ENCODE measurements around the gene HNRNPA3.
"Not testable (repeated sequence)": the region's sequence is repeated elsewhere in the genome, so short reads cannot be mapped to it uniquely, and the experiment has no call there.

HNRNPA3 gene

DNA sequence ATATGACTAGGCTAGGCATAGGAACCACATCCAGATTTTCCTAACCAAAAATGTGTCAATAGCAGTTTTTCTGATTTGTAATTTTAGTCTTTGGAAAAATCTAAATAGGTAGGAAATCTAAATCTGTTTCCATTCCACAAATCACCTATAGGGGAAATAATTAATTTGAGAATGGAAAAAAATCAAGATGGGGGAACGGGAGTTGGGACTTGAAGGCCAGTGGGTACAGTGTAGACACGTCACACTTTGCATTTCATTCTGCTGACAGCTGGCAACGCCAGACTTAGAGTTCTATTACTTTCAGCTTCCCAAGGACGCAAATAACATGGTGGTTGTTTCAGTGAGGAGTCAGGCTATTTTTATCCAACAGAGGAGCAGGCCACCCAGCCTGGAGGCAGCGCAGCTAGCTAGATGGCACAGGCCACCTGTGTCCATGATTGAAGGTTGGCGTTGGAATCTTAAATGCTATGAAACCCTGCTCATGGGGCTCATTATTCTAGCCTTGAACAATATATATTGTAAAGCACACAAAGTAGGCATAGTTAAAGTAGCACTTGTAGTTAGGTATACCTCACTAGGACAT, 23.4 kb downstream of the HNRNPA3 start:
- DNase-seq, result no peak

DNA sequence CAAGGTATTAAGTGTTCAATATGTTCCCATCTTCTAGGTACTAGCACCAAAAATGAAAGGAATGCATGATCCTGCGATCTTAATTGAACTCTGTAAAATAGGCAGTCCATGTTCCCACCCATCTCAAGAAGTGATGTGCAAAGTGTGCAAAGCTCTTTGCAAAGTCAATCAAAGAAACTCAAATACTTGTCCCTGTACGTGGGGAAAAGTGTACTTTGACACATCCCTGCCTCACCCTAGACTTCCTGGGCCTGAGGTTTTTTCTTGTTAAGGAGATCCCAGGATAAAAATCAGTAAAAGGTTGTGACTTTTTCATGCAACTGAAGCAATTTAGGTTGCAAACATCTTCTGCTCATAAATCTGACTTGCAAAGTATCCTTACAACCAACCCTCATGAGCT, 25.3 kb downstream of the HNRNPA3 start:
- DNase-seq, result no peak

GRCh38 chr2:177239053-177239452, 26.5 kb downstream of the HNRNPA3 start:
- no peak for DNase-seq

DNA sequence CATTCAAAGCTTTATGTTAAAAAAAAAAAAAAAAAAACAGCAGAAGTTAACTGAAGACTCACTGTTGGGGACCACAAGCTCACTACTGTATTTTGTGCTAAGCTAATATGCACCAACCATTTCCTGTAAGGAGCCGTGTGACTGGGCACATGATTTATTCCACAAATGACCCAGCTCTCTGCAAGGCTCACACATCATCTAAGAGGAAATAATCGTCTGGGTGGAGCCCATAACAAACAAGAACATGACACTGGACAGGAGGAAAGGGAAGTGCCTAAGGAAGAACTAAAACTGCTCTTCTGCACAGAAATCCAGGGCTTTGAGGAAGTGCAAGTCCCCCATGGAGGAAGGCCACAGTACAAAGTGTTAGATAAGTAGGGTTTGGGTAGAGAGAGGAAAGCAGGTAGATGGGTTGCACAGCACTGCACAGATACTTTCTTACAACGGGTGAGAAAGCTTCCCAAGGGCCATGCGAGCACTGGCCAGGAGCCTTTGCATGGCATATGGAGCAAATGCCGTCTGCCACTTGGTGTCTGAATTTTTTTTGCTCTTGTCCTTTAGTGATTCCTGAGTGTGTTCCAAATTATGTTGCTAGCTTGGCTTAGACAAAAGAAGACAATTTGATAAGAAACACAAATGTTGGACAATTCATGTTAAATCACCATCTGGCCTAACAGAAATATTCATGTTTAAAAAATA, 27.5 kb downstream of the HNRNPA3 start:
- DNase-seq, result no peak

DNA sequence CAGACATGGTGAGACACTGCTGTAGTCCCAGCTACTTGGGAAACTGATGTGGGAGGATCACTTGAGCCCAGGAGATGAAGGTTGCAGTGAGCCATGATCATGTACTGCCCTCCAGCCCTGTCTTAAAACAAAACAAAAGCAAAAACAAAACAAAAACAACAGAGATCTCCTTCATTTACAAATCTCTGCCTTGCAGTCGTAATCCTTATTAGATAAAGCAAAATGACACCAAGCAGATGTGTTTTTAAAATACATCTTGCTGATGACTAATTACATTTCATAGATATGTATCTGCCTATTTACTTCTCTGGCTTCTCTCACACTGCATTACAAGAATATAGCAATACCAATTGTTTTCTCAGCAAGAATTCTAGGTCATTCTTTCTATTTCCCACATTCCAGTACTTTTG, 29.1 kb downstream of the HNRNPA3 start:
- DNase-seq, result no peak

DNA sequence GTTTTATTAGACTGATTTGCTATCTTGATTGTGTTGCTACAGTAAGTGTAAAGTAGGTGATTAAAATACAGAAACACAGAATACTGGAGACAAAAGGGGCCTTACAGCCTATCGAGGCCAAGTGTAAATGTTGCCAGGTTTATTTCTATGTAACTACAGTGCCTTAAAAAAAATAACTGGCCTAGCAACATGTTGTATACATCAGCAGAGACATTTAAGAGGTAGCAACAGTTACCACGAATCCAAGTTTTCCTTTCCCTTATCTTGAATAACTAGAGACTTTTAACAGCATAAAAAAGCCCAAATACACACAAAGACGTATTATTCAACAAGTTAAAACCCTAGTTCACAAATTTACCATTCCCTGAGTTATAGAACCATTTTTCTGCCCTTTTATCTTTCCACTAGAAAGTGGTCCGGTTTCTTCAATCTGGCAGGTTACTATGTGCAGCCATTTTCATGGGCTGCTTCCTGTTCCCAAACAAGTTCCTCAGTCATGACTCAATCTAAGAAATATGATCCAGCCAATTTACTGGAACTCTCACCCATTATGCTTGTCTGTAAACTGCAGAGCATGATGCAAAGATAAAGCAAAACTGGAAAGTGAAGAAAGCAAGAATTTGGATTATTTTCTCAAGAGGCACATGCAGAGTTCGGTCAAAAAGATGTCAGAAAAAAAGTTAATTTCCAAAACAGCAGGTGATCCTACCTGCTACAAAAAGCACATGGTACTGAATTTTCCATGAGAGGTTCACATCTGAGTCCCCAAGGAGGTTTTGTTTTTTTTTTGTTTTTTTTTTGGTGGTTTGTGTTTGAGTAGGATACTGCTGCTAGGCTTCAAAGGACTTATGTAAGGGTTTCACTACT, 29.8 kb downstream of the HNRNPA3 start:
- DNase-seq, result no peak

GRCh38 chr2:177243073-177243472, 30.5 kb downstream of the HNRNPA3 start:
- no peak for DNase-seq

GRCh38 chr2:177243476-177243875, 30.9 kb downstream of the HNRNPA3 start:
- no peak for DNase-seq

GRCh38 chr2:177244244-177244771, 31.7 kb downstream of the HNRNPA3 start:
- DNase-seq, result no peak

GRCh38 chr2:177245010-177245422, 32.4 kb downstream of the HNRNPA3 start:
- no peak for DNase-seq

DNA sequence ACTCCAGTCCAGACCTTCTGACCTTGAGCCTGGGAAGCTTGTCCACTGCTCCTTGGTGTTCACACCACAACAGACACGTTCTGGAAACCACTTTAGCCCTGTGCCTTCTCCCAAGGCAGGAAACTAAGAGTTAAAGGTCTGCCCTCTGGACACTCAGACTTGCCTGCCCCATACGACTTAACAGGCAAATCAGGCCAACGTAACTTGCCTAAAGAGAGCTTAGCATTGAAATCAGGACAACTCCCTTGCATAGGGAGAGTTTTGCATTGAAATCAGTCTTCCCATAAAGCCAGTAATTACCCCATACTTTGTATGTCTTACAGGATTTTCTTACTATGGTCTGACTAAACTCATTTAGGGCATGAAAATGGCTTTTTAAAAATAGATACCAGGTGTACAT, 33.4 kb downstream of the HNRNPA3 start:
- DNase-seq, result no peak

DNA sequence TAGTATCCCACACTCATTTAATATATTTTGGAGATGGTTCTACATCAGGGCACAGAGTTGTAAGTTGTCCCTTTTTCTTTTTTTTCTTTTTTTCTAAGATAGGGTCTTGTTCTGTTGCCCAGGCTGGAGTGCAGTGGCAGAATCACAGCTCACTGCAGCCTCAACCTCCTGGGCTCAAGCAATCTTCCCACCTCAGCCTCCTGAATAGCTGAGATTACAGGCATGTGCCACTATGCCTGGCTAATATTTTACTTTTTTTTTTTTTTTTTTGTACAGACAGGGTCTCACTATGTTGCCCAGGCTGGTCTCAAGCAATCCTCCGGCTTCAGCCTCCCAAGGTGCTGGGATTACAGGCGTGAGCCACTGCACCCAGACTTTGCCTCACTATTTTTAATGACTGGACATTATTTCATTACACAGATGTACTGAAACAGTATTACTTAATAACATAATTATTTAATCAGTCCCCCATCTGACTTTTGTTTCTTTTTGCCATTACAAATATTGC, 34.0 kb downstream of the HNRNPA3 start:
- not testable (repeated sequence) for DNase-seq

- DNase-seq, result no peak
These were observed 35.2 kb downstream of the HNRNPA3 start for GRCh38 chr2:177247693-177248262.

- DNase-seq, result no peak
These were observed 36.4 kb downstream of the HNRNPA3 start for GRCh38 chr2:177249038-177249437.

- no peak for DNase-seq
These were observed 37.9 kb downstream of the HNRNPA3 start for GRCh38 chr2:177250461-177250860.

DNA sequence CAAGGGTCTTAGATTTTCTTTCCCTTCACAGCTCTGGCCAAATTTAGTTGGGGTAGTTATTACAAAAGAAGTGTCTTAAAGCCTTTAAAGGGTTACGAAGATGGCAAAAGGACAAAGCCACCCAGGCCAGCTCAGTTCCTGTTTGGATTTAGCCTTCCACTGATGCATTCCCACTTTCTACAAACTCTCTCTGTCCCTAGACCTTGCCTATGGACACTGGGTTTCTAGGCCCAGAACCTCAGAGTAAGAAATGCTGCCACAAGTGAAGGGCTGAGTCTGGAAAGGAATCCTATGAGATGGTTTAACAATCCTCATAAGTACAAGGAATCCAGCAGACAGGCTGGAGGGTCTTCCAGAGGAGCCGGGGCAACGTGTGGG, 38.6 kb downstream of the HNRNPA3 start:
- no peak for DNase-seq

GRCh38 chr2:177252808-177253531, 40.4 kb downstream of the HNRNPA3 start:
- DNase-seq, result no peak

- DNase-seq, result no peak
These were observed 41.1 kb downstream of the HNRNPA3 start for GRCh38 chr2:177253704-177254103.

DNA sequence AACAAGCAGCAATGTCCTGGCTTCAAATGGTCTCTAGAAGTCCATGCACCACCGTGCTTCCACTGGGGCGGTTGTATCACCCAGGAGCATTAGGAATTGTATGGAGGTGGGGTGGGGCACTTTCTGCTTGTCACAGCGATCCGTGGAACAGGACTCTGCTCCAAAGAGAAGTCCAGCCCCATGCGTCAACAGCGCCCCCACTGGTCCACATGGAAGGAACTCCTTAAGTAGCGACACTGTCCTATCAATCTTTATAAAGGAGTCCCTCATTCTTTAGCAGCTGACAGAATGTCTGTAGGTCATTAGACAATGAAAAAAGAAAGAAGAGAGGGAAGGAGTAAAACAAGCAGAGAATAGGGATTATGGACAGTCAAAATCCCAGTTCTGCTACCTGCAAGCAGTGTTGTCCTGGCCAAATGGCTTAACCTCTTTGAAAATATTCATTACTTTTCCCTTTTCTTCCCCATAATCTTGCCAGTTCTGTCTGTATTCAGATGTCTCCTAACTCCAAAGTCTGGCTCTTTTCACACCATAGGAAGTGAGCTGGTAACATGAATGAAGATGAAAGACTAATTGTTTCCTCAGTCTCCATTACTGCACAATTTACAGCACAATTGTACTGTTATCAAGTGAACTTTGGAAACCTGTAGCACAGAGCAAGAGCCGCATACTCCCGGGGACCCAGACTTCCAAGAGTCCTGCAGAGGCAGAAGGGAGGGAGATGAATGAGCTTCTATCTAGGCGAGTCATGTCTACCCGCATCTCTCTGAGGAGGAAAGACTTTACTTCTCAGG, 42.0 kb downstream of the HNRNPA3 start:
- DNase-seq, result no peak

GRCh38 chr2:177255227-177255601, 42.6 kb downstream of the HNRNPA3 start:
- no peak for DNase-seq

GRCh38 chr2:177256026-177256425, 43.4 kb downstream of the HNRNPA3 start:
- no peak for DNase-seq

GRCh38 chr2:177256695-177257094, 44.1 kb downstream of the HNRNPA3 start:
- DNase-seq, result no peak

All from stimulated activated CD4-positive, alpha-beta T cell treated with anti-CD3 and anti-CD28 coated beads, Interleukin-12 subunit alpha, Interleukin-12 subunit beta, amount 100 ng/mL, for 4 hours (primary cell).